Astrocyte (in vitro differentiated cells and primary cell): ENCODE measurements around the gene PSMD9.

ENCODE experiments used
- CTCF ChIP-seq: IDR thresholded peaks from 2 replicates; pipeline ENCODE4 v1.5.1; 2011; ENCODE audit warnings: low read depth, mild to moderate bottlenecking, inconsistent platforms, low read length, moderate library complexity; ENCODE audit not compliant: insufficient read depth
- EZH2 ChIP-seq: IDR thresholded peaks from 2 replicates; pipeline ENCODE4 v1.6.1; 2012; ENCODE audit warnings: mild to moderate bottlenecking, low read length, inconsistent platforms; ENCODE audit not compliant: insufficient read depth

GRCh38 chr12:121960541-121960940 is 72.0 kb downstream of the PSMD9 start:
- no peak for TF ChIP-seq CTCF
- TF ChIP-seq EZH2: no peak
